Measurements from ENCODE around the gene HGS.

HGS gene

GRCh38 chr17:81703747-81704654, 20.2 kb downstream of the HGS start:
- TF ChIP-seq CTCF (IDR thresholded peaks at IDR 0.05; ENCODE audit: insufficient read depth, low read depth, low read length, missing control alignments): no peak
- peak overlapping the region; percentile 92 for H3K4me3 ChIP-seq (ENCODE audit: low read length)
- no peak for DNase-seq (ENCODE audit: low read depth)

DNA sequence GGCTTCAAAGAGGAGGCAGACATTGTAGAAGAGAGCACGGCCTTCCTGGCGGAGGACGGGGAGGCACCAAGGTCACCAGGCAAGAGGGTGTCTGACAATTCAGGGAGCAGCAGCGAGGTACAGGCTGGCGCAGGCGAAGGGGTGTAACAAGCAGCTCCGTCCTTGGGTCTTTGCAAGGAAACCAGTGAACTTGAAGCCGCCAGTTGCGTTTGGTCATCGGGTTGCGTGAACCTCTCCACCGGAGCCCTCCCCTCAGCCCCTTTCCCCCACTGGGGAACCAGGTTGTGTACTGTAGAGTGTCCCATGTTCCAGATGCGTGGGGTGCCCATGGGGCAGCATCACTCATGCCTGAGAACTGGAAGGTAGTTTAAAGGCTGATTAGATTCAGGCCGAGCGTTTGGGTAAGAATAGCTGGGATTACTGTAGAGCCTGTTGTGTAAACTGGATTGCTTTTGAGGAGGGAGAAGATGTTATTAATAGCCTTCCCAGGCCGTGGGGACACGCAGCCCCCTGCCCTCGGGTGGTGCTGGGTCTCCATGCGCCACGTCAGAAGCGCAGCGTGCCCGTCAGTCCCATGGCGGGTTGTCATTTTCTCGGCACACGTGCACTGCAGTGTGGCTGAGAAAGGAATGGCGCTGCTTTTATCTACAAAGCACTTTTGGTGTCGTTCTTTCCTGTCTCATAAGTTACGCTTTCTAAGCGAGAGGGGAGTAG, 21.9 kb downstream of the HGS start:
- DNase-seq (ENCODE audit: low read depth): no peak
- TF ChIP-seq CTCF (IDR thresholded peaks at IDR 0.05; ENCODE audit: insufficient read depth, low read depth, low read length, missing control alignments): no peak
- H3K4me3 ChIP-seq (ENCODE audit: low read length): no peak overlapping the region

DNA sequence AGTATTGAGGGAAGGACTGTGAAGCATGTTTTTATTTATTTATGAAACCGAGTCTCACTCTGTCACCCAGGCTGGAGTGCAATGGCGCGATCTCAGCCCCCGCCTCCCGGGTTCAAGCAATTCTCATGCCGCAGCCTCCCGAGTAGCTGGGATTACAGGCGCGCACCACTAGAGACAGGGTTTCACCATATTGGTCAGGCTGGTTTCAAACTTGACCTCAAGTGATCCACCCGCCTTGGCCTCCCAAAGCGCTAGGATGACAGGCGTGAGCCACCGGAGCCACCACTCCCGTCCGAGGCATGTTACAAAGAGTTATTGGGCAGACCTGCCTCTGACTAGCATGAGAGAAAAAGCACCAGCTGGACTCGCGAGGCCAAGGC, 22.4 kb downstream of the HGS start:
- no peak for TF ChIP-seq CTCF (IDR thresholded peaks at IDR 0.05; ENCODE audit: insufficient read depth, low read depth, low read length, missing control alignments)
- no peak overlapping the region for H3K4me3 ChIP-seq (ENCODE audit: low read length)
- no peak for DNase-seq (ENCODE audit: low read depth)

DNA sequence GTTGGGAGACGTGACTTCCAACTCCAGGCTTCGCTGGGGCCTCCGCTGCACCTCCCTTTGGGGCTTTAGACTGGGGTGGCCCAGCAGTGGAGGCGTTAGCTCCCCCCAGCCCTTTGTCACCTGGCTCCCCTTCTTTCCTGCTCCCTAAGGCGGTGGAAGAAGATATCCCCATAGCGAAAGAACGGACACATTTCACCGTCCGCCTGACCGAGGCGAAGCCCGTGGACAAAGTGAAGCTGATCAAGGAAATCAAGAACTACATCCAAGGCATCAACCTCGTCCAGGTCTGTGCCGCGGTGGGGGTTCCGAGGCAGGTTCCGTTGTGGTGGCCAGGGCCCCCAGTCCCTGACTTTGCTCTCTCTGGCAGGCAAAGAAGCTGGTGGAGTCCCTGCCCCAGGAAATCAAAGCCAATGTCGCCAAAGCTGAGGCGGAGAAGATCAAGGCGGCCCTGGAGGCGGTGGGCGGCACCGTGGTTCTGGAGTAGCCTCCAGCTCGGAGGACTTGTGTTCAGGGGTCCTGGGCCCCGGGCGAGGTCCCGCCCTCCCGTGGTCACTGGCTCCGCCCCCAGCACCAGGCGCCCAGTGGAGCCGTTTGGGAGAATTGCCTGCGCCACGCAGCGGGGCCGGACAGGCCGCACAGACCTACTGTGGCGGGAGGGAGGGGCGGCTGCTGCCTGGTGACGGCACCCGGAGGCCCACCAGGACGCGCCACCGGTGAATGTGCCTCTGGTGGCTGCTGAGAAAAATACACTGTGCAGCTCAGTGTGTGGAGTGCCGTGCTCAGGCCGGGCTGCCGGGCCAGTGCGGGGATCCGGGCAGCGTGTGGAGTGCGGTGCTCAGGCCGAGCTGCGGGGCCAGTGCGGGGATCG, 23.2 kb downstream of the HGS start:
- DNase-seq (ENCODE audit: low read depth): no peak
- no peak for TF ChIP-seq CTCF (IDR thresholded peaks at IDR 0.05; ENCODE audit: insufficient read depth, low read depth, low read length, missing control alignments)
- H3K4me3 ChIP-seq (ENCODE audit: low read length): no peak overlapping the region

GRCh38 chr17:81707725-81708646, 24.2 kb downstream of the HGS start:
- no peak overlapping the region for H3K4me3 ChIP-seq (ENCODE audit: low read length)
- TF ChIP-seq CTCF (IDR thresholded peaks at IDR 0.05; ENCODE audit: insufficient read depth, low read depth, low read length, missing control alignments): no peak
- DNase-seq (ENCODE audit: low read depth): no peak

GRCh38 chr17:81708739-81709185, 25.0 kb downstream of the HGS start:
- no peak for DNase-seq (ENCODE audit: low read depth)
- TF ChIP-seq CTCF (IDR thresholded peaks at IDR 0.05; ENCODE audit: insufficient read depth, low read depth, low read length, missing control alignments): no peak
- no peak overlapping the region for H3K4me3 ChIP-seq (ENCODE audit: low read length)
